H1 (cell line): ENCODE data around the gene FNDC10.

ENCODE experiments used
- ATF3 ChIP-seq: IDR thresholded peaks from 2 replicates; pipeline ENCODE4 v1.6.1; 2011; ENCODE audit warnings: low read depth, mild to moderate bottlenecking, low read length; ENCODE audit not compliant: insufficient read depth
- CHD1 ChIP-seq: IDR thresholded peaks from 2 replicates; pipeline ENCODE4 v1.6.1; 2012; ENCODE audit warnings: low read depth, low read length, improper control_type of control experiment
- CTCF ChIP-seq, 3 experiments: IDR thresholded peaks; 1 replicate in 2 of 3; 2 replicates in 1 of 3; pipeline versions ENCODE4 v1.5.1 to v1.6.1; 2011; ENCODE audit warnings: low read length in 3 of 3, mild to moderate bottlenecking in 3 of 3, inconsistent platforms in 2 of 3, low read depth in 1 of 3, moderate library complexity in 1 of 3; ENCODE audit not compliant: insufficient read depth in 1 of 3; ENCODE audit errors: control extremely low read depth in 1 of 3
- E2F6 ChIP-seq: IDR thresholded peaks from 2 replicates; pipeline ENCODE4 v1.6.1; 2012; ENCODE audit warnings: inconsistent platforms
- EZH2 ChIP-seq: fragments of 200-600 bp; sonication (generic); IDR thresholded peaks from 2 replicates; pipeline ENCODE4 v1.7.1; 2012; ENCODE audit warnings: low read depth, mild to moderate bottlenecking, moderate library complexity, low read length, inconsistent platforms; ENCODE audit not compliant: severe bottlenecking
- POLR2A ChIP-seq, 2 experiments: IDR thresholded peaks; 1 replicate in 1 of 2; 2 replicates in 1 of 2; pipeline ENCODE4 v1.6.1; 2011; ENCODE audit warnings: low read depth in 2 of 2, low read length in 2 of 2, mild to moderate bottlenecking in 2 of 2; ENCODE audit errors: control extremely low read depth in 1 of 2
- RAD21 ChIP-seq, 2 experiments: IDR thresholded peaks in 1 of 2; conservative IDR thresholded peaks in 1 of 2; 2 replicates each; pipeline ENCODE4 v1.6.1; 2011; ENCODE audit warnings: low read depth in 2 of 2, low read length in 2 of 2, improper control_type of control experiment in 1 of 2, inconsistent platforms in 1 of 2, mild to moderate bottlenecking in 1 of 2, moderate library complexity in 1 of 2
- RXRA ChIP-seq: IDR thresholded peaks from 2 replicates; pipeline ENCODE4 v1.6.1; 2011; ENCODE audit warnings: low read depth, mild to moderate bottlenecking, low read length, moderate library complexity; ENCODE audit not compliant: insufficient read depth

- TF ChIP-seq POLR2A (IDR thresholded peaks at IDR 0.05; ENCODE audit: control extremely low read depth in 1 of 2, low read depth in 2 of 2, low read length in 2 of 2) (no peak), RAD21 (IDR thresholded peaks at IDR 0.05 in 1 of 2, conservative IDR thresholded peaks at IDR 0.05 in 1 of 2; ENCODE audit: low read depth in 2 of 2, low read length in 2 of 2) (no peak; a peak in 2 of 4 replicates), EZH2 (peak; percentile 37), E2F6 (peak; percentile 83), CTCF (IDR thresholded peaks at IDR 0.05; ENCODE audit: control extremely low read depth in 1 of 3, insufficient read depth in 1 of 3, low read depth in 1 of 3, low read length in 3 of 3) (peak in 2 of 3 experiments; percentile 55 to 65; a peak in 3 of 4 replicates), CHD1 (no peak), ATF3 (no peak), RXRA (no peak)
Measured at GRCh38 chr1:1599030-1599934, 653 bp downstream of the FNDC10 start.
